Esophagus squamous epithelium (tissue), 4 donors: ENCODE measurements around the gene CDKN2D.

Source experiments
- CTCF ChIP-seq, 6 experiments: fragments of 450-650 bp in 4 of 6; fragments of 200-600 bp in 2 of 6; sonication (generic) in 2 of 6; IDR thresholded peaks; one replicate each; pipeline ENCODE4 v1.5.1; 2016 to 2019; ENCODE audit warnings: antibody characterized with exemption in 6 of 6, mild to moderate bottlenecking in 4 of 6, moderate library complexity in 4 of 6
- POLR2A ChIP-seq, 4 donors: fragments of 450-650 bp; IDR thresholded peaks; one replicate each; pipeline ENCODE4 v1.6.1; 2017; ENCODE audit warnings: antibody characterized with exemption in 4 of 4, mild to moderate bottlenecking in 4 of 4, moderate library complexity in 3 of 4

- TF ChIP-seq CTCF (IDR thresholded peaks at IDR 0.05) = no peak
- TF ChIP-seq POLR2A (IDR thresholded peaks at IDR 0.05) = no peak
Observed at GRCh38 chr19:10575011-10575716, 6.4 kb upstream of the CDKN2D start.
